Retina (tissue), 1 donor: ENCODE results near the gene UBE2QL1.

ENCODE experiments used
- DNase-seq: peaks from one replicate; pipeline ENCODE4 v3.0.0-alpha.2; 2016

UBE2QL1 gene

GRCh38 chr5:6448622-6449464 is at the start of gene UBE2QL1:
UBE2QL1 (plus strand) TSS chr5:6448859; CDS start chr5:6448894, 35 bp downstream.
- DNase-seq: peak; percentile 76

- DNase-seq: no peak
Measured at GRCh38 chr5:6399980-6400910, 48.4 kb upstream of the UBE2QL1 start.

GRCh38 chr5:6401410-6401809 is 47.2 kb upstream of the UBE2QL1 start:
- no peak for DNase-seq

- no peak for DNase-seq
Measured at GRCh38 chr5:6402939-6403338, 45.7 kb upstream of the UBE2QL1 start.

- DNase-seq: no peak
Measured at GRCh38 chr5:6403416-6403815, 45.2 kb upstream of the UBE2QL1 start.

- DNase-seq: no peak
Measured at GRCh38 chr5:6404129-6404528, 44.5 kb upstream of the UBE2QL1 start.

- no peak for DNase-seq
Measured at GRCh38 chr5:6405591-6405990, 43.1 kb upstream of the UBE2QL1 start.

GRCh38 chr5:6407558-6408259 is 41.0 kb upstream of the UBE2QL1 start:
- no peak for DNase-seq

GRCh38 chr5:6408260-6408596 is 40.4 kb upstream of the UBE2QL1 start:
- DNase-seq: no peak

- no peak for DNase-seq
Measured at GRCh38 chr5:6408627-6409446, 39.8 kb upstream of the UBE2QL1 start.

- DNase-seq: no peak
Measured at GRCh38 chr5:6410421-6410820, 38.2 kb upstream of the UBE2QL1 start.

GRCh38 chr5:6411141-6411540 is 37.5 kb upstream of the UBE2QL1 start:
- no peak for DNase-seq

- DNase-seq: no peak
Measured at GRCh38 chr5:6412811-6413210, 35.8 kb upstream of the UBE2QL1 start.

GRCh38 chr5:6417657-6418056 is 31.0 kb upstream of the UBE2QL1 start:
- no peak for DNase-seq

- no peak for DNase-seq
Measured at GRCh38 chr5:6418679-6419276, 29.9 kb upstream of the UBE2QL1 start.

GRCh38 chr5:6419340-6419852 is 29.3 kb upstream of the UBE2QL1 start:
- no peak for DNase-seq

- DNase-seq: no peak
Measured at GRCh38 chr5:6423327-6424109, 25.1 kb upstream of the UBE2QL1 start.

GRCh38 chr5:6424110-6424659 is 24.5 kb upstream of the UBE2QL1 start:
- DNase-seq: no peak

- no peak for DNase-seq
Measured at GRCh38 chr5:6424700-6425099, 24.0 kb upstream of the UBE2QL1 start.

GRCh38 chr5:6427694-6428093 is 21.0 kb upstream of the UBE2QL1 start:
- no peak for DNase-seq
